ENCODE results near the gene CD36.

CD36 gene

DNA sequence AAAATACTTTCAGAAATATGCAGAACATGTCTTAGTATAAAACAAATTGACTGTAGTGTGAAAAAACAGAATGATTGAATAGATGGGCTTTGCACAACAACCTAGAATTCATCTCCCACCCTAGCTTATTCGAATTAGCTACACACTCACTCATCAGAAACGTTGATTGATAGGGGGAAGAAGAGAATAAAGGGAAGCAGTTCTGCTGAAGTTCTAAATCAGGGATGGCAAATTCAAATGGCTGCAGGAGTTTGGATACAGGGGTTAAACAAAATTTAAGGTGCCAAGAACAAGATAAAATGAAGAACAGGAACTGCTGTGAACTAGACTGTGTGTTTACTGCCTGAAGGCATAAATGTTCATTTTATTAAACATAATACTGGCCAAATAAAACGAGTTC is 9.0 kb downstream of the CD36 start:
- no peaks in the 10 kb centered on the region for H3K79me2 ChIP-seq (ENCODE audit: low read length)
- no peak overlapping the region for H3K27ac ChIP-seq (ENCODE audit: low read length)
- H3K9me3 ChIP-seq (replicated peaks; ENCODE audit: insufficient read depth, low read length), result no peaks in the 10 kb centered on the region
- H3K9ac ChIP-seq (ENCODE audit: low read length), result no peak overlapping the region
- H3K4me3 ChIP-seq (ENCODE audit: low read length), result no peak overlapping the region
- no peak for TF ChIP-seq EZH2 (optimal IDR thresholded peaks at IDR 0.05; ENCODE audit: low read depth, low read length)
- no peak for TF ChIP-seq EZH2phosphoT487 (IDR thresholded peaks at IDR 0.05; ENCODE audit: low read length)
- TF ChIP-seq, protein P1, sequence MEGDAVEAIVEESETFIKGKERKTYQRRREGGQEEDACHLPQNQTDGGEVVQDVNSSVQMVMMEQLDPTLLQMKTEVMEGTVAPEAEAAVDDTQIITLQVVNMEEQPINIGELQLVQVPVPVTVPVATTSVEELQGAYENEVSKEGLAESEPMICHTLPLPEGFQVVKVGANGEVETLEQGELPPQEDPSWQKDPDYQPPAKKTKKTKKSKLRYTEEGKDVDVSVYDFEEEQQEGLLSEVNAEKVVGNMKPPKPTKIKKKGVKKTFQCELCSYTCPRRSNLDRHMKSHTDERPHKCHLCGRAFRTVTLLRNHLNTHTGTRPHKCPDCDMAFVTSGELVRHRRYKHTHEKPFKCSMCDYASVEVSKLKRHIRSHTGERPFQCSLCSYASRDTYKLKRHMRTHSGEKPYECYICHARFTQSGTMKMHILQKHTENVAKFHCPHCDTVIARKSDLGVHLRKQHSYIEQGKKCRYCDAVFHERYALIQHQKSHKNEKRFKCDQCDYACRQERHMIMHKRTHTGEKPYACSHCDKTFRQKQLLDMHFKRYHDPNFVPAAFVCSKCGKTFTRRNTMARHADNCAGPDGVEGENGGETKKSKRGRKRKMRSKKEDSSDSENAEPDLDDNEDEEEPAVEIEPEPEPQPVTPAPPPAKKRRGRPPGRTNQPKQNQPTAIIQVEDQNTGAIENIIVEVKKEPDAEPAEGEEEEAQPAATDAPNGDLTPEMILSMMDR (IDR thresholded peaks at IDR 0.05; ENCODE audit: low read length), result no peak
- H3K36me3 ChIP-seq (replicated peaks; ENCODE audit: insufficient read depth, low read length), result no peaks in the 10 kb centered on the region
- DNase-seq, result no peak
- H3K4me2 ChIP-seq (ENCODE audit: low read depth, low read length), result no peak overlapping the region
- no peaks in the 10 kb centered on the region for H3K27me3 ChIP-seq (replicated peaks; ENCODE audit: insufficient read depth, low read length)
- no peaks in the 10 kb centered on the region for H3F3A ChIP-seq (ENCODE audit: insufficient read depth, low read length)
- no peaks in the 10 kb centered on the region for H3K4me1 ChIP-seq (ENCODE audit: low read length)
- no peaks in the 10 kb centered on the region for H4K20me1 ChIP-seq (ENCODE audit: insufficient read depth, low read length)
- H3K9me2 ChIP-seq (replicated peaks; ENCODE audit: insufficient read depth, low read length), result no peaks in the 10 kb centered on the region
- H2AFZ ChIP-seq (ENCODE audit: low read length), result no peak overlapping the region

DNA sequence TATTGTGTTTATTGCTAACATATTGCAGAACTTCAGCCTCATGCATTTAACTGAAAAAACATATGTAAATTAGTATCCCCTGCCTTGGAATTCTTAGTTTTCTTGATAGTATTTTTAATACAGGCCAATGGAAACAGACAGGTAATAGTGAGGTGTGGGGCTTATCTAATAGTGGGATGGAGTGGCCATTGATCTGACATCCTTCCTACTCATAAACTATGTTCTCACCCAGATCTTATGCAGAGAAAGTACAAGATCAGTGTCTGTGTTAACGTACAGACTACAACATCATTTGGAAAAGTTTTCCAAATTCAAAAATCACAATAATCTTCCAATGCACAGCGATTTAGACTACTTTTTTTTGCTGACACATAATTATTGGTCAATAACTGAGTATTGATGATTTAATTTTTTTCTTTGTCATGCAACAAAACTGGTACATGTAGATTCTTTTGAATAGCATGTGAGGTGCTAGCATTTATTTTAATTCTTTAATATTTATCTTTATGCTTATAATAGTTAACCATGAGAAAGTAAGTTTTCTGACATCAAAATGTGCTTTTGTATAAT is 9.7 kb downstream of the CD36 start:
- H4K20me1 ChIP-seq (ENCODE audit: insufficient read depth, low read length), result no peaks in the 10 kb centered on the region
- H3K4me3 ChIP-seq (ENCODE audit: low read length), result no peak overlapping the region
- no peaks in the 10 kb centered on the region for H3K79me2 ChIP-seq (ENCODE audit: low read length)
- no peaks in the 10 kb centered on the region for H3F3A ChIP-seq (ENCODE audit: insufficient read depth, low read length)
- H3K4me1 ChIP-seq (ENCODE audit: low read length), result no peaks in the 10 kb centered on the region
- H2AFZ ChIP-seq (ENCODE audit: low read length), result no peak overlapping the region
- no peaks in the 10 kb centered on the region for H3K9me3 ChIP-seq (replicated peaks; ENCODE audit: insufficient read depth, low read length)
- no peak overlapping the region for H3K9ac ChIP-seq (ENCODE audit: low read length)
- no peaks in the 10 kb centered on the region for H3K9me2 ChIP-seq (replicated peaks; ENCODE audit: insufficient read depth, low read length)
- H3K4me2 ChIP-seq (ENCODE audit: low read depth, low read length), result no peak overlapping the region
- no peaks in the 10 kb centered on the region for H3K36me3 ChIP-seq (replicated peaks; ENCODE audit: insufficient read depth, low read length)
- DNase-seq, result no peak
- no peak overlapping the region for H3K27ac ChIP-seq (ENCODE audit: low read length)
- no peaks in the 10 kb centered on the region for H3K27me3 ChIP-seq (replicated peaks; ENCODE audit: insufficient read depth, low read length)
- TF ChIP-seq EZH2 (optimal IDR thresholded peaks at IDR 0.05; ENCODE audit: low read depth, low read length) (no peak), EZH2phosphoT487 (IDR thresholded peaks at IDR 0.05; ENCODE audit: low read length) (no peak)
- TF ChIP-seq, protein P1 (IDR thresholded peaks at IDR 0.05; ENCODE audit: low read length), result no peak

DNA sequence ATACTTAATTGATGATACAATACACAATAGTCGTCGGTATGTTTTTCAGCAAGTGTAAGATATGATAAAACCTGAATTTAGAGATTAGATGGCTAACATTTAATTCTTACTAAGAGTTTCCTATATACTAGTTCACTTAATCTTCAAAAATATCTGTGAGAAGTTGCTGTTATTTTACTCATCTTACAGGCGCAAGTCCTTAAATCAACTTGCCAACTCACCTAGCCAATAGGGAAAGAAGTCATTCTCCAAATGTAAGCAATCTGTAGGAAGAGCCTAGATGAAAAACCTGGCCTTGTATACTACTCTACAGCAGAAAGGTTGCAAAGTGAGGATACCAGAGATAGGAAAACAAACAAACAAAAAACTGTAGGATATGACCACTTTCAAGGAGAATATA is 10.6 kb downstream of the CD36 start:
- H3K79me2 ChIP-seq (ENCODE audit: low read length), result no peaks in the 10 kb centered on the region
- no peak overlapping the region for H3K4me2 ChIP-seq (ENCODE audit: low read depth, low read length)
- H3K9me2 ChIP-seq (replicated peaks; ENCODE audit: insufficient read depth, low read length), result no peaks in the 10 kb centered on the region
- no peak overlapping the region for H3K27ac ChIP-seq (ENCODE audit: low read length)
- no peaks in the 10 kb centered on the region for H3K4me1 ChIP-seq (ENCODE audit: low read length)
- TF ChIP-seq EZH2 (optimal IDR thresholded peaks at IDR 0.05; ENCODE audit: low read depth, low read length) (no peak), EZH2phosphoT487 (IDR thresholded peaks at IDR 0.05; ENCODE audit: low read length) (no peak)
- TF ChIP-seq, protein P1 (IDR thresholded peaks at IDR 0.05; ENCODE audit: low read length), result no peak
- no peaks in the 10 kb centered on the region for H3K27me3 ChIP-seq (replicated peaks; ENCODE audit: insufficient read depth, low read length)
- DNase-seq, result no peak
- H3K4me3 ChIP-seq (ENCODE audit: low read length), result no peak overlapping the region
- no peaks in the 10 kb centered on the region for H3F3A ChIP-seq (ENCODE audit: insufficient read depth, low read length)
- no peaks in the 10 kb centered on the region for H3K9me3 ChIP-seq (replicated peaks; ENCODE audit: insufficient read depth, low read length)
- H4K20me1 ChIP-seq (ENCODE audit: insufficient read depth, low read length), result no peaks in the 10 kb centered on the region
- H3K36me3 ChIP-seq (replicated peaks; ENCODE audit: insufficient read depth, low read length), result no peaks in the 10 kb centered on the region
- no peak overlapping the region for H2AFZ ChIP-seq (ENCODE audit: low read length)
- no peak overlapping the region for H3K9ac ChIP-seq (ENCODE audit: low read length)

All from MM.1S (cell line).